ENCODE data around the gene ZNF541. TPM values are rescaled to one million over a fixed set of nuclear protein-coding genes. Genes with fewer than 3 reads are reported as not detected.
A peak's percentile ranks its signal among the peaks of the same experiment; 100 is the strongest.
"Not testable (repeated sequence)": the region's sequence is repeated elsewhere in the genome, so short reads cannot be mapped to it uniquely, and the experiment has no call there.

ZNF541 gene
- total RNA-seq, 6 experiments from 2014 or later: 0.12 to 0.25 (median 0.17) TPM; not detected in 2

GRCh38 chr19:47600246-47601179 is 27.6 kb upstream of the ZNF541 start:
- Histone ChIP-seq H3K9me3 (no peaks in the 10 kb centered on the region), H3K4me1 (peaks cover 0 to 17% (median under 1%) of the 10 kb centered on the region in 4 donors), H3K27ac (peak overlapping the region; percentile 55 to 95 (median 87)), H3K36me3 (no peaks in the 10 kb centered on the region), H3K27me3 (no peaks in the 10 kb centered on the region), H3K4me3 (peak overlapping the region; percentile 18 to 58 (median 48))
- ATAC-seq (peak; percentile 92 to 96 (median 93)), DNase-seq (peak; percentile 99 to 100 (median 100))
- intact Hi-C loops (cut with DNase I): no loop called here
- 6% methylated on average over 45 of the region's 77 CpGs for WGBS (ENCODE audit: insufficient coverage, low coverage, low lambda C conversion rate, missing lambda C conversion rate)
- TF ChIP-seq CTCF (IDR thresholded peaks at IDR 0.05) (no peak), POLR2A (IDR thresholded peaks at IDR 0.05) (peak; percentile 98)

GRCh38 chr19:47599671-47600245 is 26.8 kb upstream of the ZNF541 start:
- ATAC-seq; DNase-seq; intact Hi-C loops (cut with DNase I): not testable (repeated sequence)

GRCh38 chr19:47598407-47599349 is 25.7 kb upstream of the ZNF541 start:
- 43% methylated on average over 21 of the region's 21 CpGs for WGBS (ENCODE audit: insufficient coverage, low coverage, low lambda C conversion rate, missing lambda C conversion rate)
- DNase-seq (no peak), ATAC-seq (no peak)
- no peaks in the 10 kb centered on the region for H3K9me3 ChIP-seq
- H3K36me3 ChIP-seq: no peaks in the 10 kb centered on the region
- no peak overlapping the region for H3K4me3 ChIP-seq
- no peak for TF ChIP-seq POLR2A (IDR thresholded peaks at IDR 0.05)
- no peaks in the 10 kb centered on the region for H3K27me3 ChIP-seq
- intact Hi-C loops (cut with DNase I): no loop called here
- peaks cover 0 to 16% (median 0%) of the 10 kb centered on the region in 4 donors for H3K4me1 ChIP-seq
- peak overlapping the region in 1 of 3 donors; percentile 32 for H3K27ac ChIP-seq

More at GRCh38 chr19:47599671-47600245, 26.8 kb upstream of the ZNF541 start:
- not testable (repeated sequence) for H3K27me3 ChIP-seq, H3K36me3 ChIP-seq, H3K9me3 ChIP-seq
- WGBS (ENCODE audit: insufficient coverage, low coverage, low lambda C conversion rate, missing lambda C conversion rate): 33% methylated on average over 22 of the region's 25 CpGs
- Histone ChIP-seq H3K27ac (peak overlapping the region in 1 of 3 donors; percentile 62), H3K4me3 (peak overlapping the region; percentile 17 to 48 (median 48)), H3K4me1 (peaks cover 0 to 16% (median 0%) of the 10 kb centered on the region in 4 donors)

GRCh38 chr19:47595944-47596343 is 23.0 kb upstream of the ZNF541 start:
- WGBS (ENCODE audit: insufficient coverage, low coverage, low lambda C conversion rate, missing lambda C conversion rate): 47% methylated on average over 6 of the region's 6 CpGs

More at GRCh38 chr19:47595944-47596343, 23.0 kb upstream of the ZNF541 start:
- intact Hi-C loops (cut with DNase I): no loop called here
- no peak for DNase-seq
- H3K4me3 ChIP-seq: no peak overlapping the region
- H3K9me3 ChIP-seq: no peaks in the 10 kb centered on the region
- no peaks in the 10 kb centered on the region for H3K36me3 ChIP-seq
- H3K4me1 ChIP-seq: peaks cover 0 to 3% (median 0%) of the 10 kb centered on the region in 4 donors
- H3K27ac ChIP-seq: no peak overlapping the region
- TF ChIP-seq CTCF (IDR thresholded peaks at IDR 0.05) (no peak), POLR2A (IDR thresholded peaks at IDR 0.05) (no peak)
- H3K27me3 ChIP-seq: no peaks in the 10 kb centered on the region
- ATAC-seq: no peak

Data from right lobe of liver (tissue), 6 donors.